AG04450 (cell line): Measurements from ENCODE around the gene TRAPPC3. TPM values are rescaled to one million over a fixed set of nuclear protein-coding genes. Genes with fewer than 3 reads are reported as not detected.
"Not testable (repeated sequence)": the region's sequence is repeated elsewhere in the genome, so short reads cannot be mapped to it uniquely, and the experiment has no call there.

Experiments used
- CTCF ChIA-PET: fragments of 300-600, 350-600 bp; formaldehyde crosslinking; extraction: SDS; loops from one replicate; lab custom pipeline; 2022; ENCODE audit warnings: antibody characterized with exemption, inconsistent platforms; lab: Charles Lee
- POLR2A ChIA-PET: fragments of 350-600 bp; formaldehyde crosslinking; extraction: SDS; loops from one replicate; lab custom pipeline; 2021; ENCODE audit warnings: antibody characterized with exemption, inconsistent platforms; lab: Yijun Ruan, JAX
- DNase-seq: peaks from one replicate; pipeline ENCODE4 v3.0.0-alpha.2; 2011; ENCODE audit warnings: low read depth, low spot score
- H3K27ac ChIP-seq: one replicate; pipeline ENCODE4 v1.5.1; 2012; ENCODE audit warnings: low read depth, low read length, control low read depth
- H3K27me3 ChIP-seq: one replicate; pipeline ENCODE4 v1.6.0; 2012; ENCODE audit warnings: low read length; ENCODE audit not compliant: control insufficient read depth, insufficient read depth
- H3K4me3 ChIP-seq: 2 replicates; pipeline ENCODE4 v1.5.1; 2011; ENCODE audit warnings: mild to moderate bottlenecking, low read depth, low read length, control low read depth
- H3K9me3 ChIP-seq: 2 replicates; pipeline ENCODE4 v1.5.1; 2012; ENCODE audit warnings: low read length; ENCODE audit not compliant: control insufficient read depth, insufficient read depth
- CTCF ChIP-seq: IDR thresholded peaks from 2 replicates; pipeline ENCODE4 v1.5.1; 2011; ENCODE audit warnings: low read depth, low read length, control low read depth, inconsistent platforms
- polyA plus RNA-seq: library from polyadenylated mRNA; depleted of rRNA; stranded (reverse); fragments of >200 nt; gene quantifications from 2 replicates; pipeline ENCODE4 v1.2.3, GENCODE V29; 2011

The TRAPPC3 gene
- polyA plus RNA-seq, 1 experiment, result 92.3 TPM

DNA sequence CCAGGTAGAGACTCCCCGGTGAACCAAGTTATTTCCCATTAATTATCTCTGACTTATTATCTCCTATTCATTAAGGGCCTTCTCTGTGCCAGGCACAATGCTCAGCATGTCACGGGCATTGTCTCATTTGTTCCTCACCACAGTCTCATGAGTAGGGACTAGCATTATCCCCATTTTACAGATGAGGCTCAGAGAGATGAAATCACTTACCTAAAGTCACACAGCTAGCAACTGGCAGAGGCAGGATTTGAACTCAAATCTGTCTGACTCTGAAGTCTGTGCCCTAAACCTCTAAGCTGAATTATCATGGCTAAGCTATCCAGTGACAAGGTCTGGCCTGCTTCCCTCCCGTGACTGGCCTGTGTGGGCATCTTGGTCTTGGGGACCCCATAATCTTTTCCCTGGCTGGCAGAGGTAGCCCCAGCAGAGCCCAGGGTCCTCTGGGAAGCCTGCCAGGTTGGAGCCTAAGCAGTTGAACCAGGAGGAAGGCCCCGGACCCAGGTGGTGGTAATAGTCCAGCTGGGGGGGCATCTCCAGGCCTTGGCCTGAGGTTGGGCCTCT, 11.2 kb upstream of the TRAPPC3 start:
- POLR2A ChIA-PET, result interaction anchor here (1.0 to 1.5 kb wide), 3 partner anchors 11 to 146 kb away, joined by 3 to 12 read pairs (median 3); partner anchors contain the start of genes SH3D21 and TRAPPC3
- CTCF ChIA-PET, result interaction anchor here (0.5 to 2.4 kb wide), 12 partner anchors 9 to 163 kb away, joined by 3 to 19 read pairs (median 5); partner anchors contain the start of gene TRAPPC3
- Histone ChIP-seq H3K27me3 (no peaks in the 10 kb centered on the region), H3K4me3 (peak overlapping the region; percentile 66), H3K27ac (peak overlapping the region; percentile 78), H3K9me3 (no peaks in the 10 kb centered on the region; the same call in 1 of the 2 replicates)
- no peak for DNase-seq
- TF ChIP-seq CTCF, result no peak

- CTCF ChIA-PET, result interaction anchor here (2.0 to 2.4 kb wide), 3 partner anchors 10 to 126 kb away, joined by 12 to 19 read pairs (median 16); partner anchors contain the start of gene TRAPPC3
- H3K9me3 ChIP-seq, result no peaks in the 10 kb centered on the region; the same call in 1 of the 2 replicates
- H3K4me3 ChIP-seq, result peak overlapping the region; percentile 26
- H3K27me3 ChIP-seq, result no peaks in the 10 kb centered on the region
- POLR2A ChIA-PET, result interaction anchor here (1.0 to 1.5 kb wide), 3 partner anchors 13 to 147 kb away, joined by 3 read pairs; partner anchors contain the start of genes SH3D21 and THRAP3
- no peak for DNase-seq
- no peak for TF ChIP-seq CTCF
- H3K27ac ChIP-seq, result peak overlapping the region; percentile 78
Observed at GRCh38 chr1:36159614-36160387, 10.5 kb upstream of the TRAPPC3 start.

GRCh38 chr1:36158827-36159252, 9.6 kb upstream of the TRAPPC3 start:
- peak overlapping the region; percentile 94 for H3K4me3 ChIP-seq
- ChIA-PET CTCF (interaction anchor here (0.6 kb wide), 1 partner anchor 12 kb away, joined by 6 read pairs; no protein-coding TSS in a partner anchor), POLR2A (interaction anchor here (1.1 kb wide), 1 partner anchor 65 kb away, joined by 3 read pairs; the partner anchor contains the start of gene THRAP3)
- not testable (repeated sequence) for H3K9me3 ChIP-seq, DNase-seq, H3K27ac ChIP-seq, H3K27me3 ChIP-seq

GRCh38 chr1:36157973-36158826, 8.9 kb upstream of the TRAPPC3 start:
- POLR2A ChIA-PET, result interaction anchor here (0.6 to 1.7 kb wide), 4 partner anchors 8 to 128 kb away, joined by 3 to 8 read pairs (median 4); partner anchors contain the start of gene THRAP3
- Histone ChIP-seq H3K4me3 (peak overlapping the region; percentile 94), H3K27me3 (no peaks in the 10 kb centered on the region), H3K27ac (peak overlapping the region; percentile 65), H3K9me3 (no peaks in the 10 kb centered on the region; the same call in 1 of the 2 replicates)
- CTCF ChIA-PET, result no interaction called here
- DNase-seq, result no peak
- TF ChIP-seq CTCF, result no peak
